CD4-positive, alpha-beta T cell treated with Interleukin-12 subunit alpha and Interleukin-12 subunit beta, for 1 hour (primary cell): Measurements from ENCODE around the gene AACS.
"Not testable (repeated sequence)": the region's sequence is repeated elsewhere in the genome, so short reads cannot be mapped to it uniquely, and the experiment has no call there.

Experiments
- DNase-seq: peaks from one replicate; pipeline ENCODE4 v3.0.0-alpha.2; 2020

Gene AACS

DNA sequence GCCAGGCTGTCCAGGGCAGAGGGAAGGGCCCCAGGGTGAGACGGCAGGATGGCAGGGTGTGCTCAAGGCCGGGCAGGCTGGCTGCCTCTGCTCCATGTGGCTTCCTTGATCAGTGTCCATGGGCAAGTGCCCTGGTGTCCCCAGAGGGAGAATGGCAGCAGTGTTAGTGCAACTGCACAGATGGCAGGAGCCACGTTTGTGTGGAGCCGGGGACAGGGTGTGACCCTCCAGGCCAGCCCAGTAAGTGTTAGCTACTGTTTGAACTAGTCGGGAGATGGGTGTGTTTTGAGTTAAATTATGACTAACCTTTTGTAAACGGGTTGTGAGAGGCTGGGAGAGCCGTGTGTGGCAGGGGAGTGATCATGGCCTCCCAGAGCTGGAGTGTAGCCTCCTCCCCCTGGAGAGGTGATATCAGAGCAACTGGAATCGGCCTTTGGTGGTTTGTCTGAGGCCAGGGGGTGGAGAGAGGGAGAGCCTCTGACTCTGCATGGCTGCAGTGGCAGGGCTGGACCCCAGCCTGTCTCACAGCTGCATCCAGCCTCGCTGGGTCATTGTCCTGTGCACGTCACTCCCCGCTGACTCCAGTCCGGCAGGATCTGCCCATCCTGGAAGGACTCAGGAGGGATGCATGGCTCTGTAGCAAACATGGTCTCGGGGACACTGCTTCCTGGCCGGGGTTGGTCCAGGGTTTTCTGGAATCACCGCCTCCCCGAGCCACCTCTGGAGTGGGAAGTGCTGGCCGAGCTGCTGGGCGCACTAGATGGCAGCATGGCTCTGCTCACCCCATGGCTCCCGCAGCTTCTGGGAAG lies 27.8 kb downstream of the AACS start:
- DNase-seq, result no peak

- DNase-seq, result no peak
These were observed 28.6 kb downstream of the AACS start for GRCh38 chr12:125093681-125094330.

DNA sequence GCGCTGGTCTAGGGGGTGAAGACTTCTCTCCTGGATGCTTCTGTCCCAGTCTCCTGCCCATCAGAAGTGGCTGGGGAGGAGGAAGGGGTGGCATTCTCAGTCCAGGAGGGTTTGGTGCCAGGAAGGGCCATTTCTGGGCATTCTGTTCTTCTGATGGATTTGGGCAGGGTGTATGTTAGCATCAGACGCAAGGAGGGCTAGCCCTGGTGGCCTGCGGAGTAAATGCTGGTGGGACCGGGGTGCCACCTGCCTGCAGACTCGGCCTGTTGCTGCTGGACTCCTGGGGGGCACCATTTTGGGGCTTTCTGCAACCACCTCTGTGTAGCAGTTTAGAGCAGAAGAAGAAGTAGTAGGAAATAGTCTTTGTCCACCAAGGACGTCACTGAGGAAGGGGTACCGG lies 31.7 kb downstream of the AACS start:
- DNase-seq, result no peak

DNA sequence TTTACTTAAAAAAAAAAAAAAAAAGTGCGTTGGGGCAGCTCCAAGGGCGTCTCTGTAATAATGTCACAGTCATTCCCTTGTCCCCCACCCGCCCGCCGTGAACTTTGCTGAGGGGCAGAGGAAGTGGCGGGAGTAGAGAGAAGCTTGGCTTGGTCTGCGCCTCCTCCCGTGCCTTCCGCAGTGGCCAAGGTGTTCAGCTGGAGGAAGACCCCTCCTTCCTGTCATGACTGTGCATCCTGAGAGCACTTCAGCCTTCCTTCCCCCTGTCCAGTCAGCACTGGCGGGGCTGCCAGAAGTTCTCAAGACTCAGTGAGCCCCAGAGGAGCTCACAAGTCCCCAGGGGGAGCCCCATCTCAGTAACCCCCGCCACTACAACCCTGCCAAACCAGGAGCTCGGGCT lies 32.2 kb downstream of the AACS start:
- no peak for DNase-seq

- no peak for DNase-seq
These were observed 33.6 kb downstream of the AACS start for GRCh38 chr12:125098676-125099408.

DNA sequence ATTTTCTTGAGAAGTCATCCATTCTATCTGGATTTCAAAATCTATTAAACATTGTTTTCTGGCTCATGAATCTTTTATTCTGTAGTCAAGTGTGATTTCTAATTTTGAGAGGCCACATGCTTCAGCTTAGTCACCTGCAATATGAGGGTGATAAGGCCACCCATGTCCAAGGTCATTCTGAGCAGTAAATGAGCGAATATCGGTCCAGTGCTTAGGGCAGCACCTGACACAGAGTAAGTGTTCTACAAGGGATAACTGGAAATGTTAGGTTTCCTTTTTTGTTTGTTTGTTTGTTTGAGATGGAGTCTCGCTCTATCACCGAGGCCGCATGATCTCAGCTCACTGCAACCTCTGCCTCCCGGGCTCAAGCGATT lies 34.2 kb downstream of the AACS start:
- no peak for DNase-seq

DNA sequence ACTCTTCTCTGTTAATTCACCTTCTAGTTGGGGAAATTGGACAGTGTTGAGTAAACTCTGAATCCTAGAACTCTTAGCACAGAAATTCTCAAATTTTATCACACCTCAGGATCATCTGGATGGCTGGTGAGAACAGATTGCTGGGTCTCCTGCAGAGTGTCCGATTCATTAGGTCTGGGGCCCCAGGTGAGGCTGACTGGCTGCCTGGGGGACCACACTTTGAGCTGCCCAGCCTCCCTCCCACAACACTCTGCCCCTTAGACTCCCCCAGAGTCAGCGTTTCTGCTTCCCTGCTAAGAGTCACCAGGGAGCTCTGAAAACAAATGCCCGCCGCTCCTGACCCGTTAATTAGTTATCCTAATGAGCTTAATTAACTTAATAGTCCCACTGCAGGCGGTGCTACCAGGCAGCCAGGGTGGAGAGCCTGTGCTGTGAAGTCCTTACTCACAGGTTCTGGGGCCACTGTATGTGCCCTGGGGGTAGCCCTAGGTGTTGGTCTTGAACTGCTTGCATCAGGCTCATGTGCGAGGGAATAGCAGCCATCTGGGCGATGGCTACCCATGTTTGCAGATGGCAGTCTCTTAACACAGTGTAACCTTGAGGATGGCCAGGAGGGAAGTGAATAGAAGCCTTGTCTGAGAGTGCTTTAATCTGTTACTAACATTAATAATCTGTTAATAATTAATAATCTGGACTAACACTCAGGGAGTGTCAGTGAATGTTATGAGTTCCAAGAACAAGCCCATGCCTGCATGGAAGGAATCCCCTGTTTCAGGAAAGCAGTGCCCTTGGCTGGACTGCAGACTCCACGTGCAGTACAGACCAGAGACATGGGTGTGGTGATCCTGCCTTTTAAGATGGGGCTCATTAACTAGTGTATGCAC lies 35.6 kb downstream of the AACS start:
- DNase-seq, result no peak

DNA sequence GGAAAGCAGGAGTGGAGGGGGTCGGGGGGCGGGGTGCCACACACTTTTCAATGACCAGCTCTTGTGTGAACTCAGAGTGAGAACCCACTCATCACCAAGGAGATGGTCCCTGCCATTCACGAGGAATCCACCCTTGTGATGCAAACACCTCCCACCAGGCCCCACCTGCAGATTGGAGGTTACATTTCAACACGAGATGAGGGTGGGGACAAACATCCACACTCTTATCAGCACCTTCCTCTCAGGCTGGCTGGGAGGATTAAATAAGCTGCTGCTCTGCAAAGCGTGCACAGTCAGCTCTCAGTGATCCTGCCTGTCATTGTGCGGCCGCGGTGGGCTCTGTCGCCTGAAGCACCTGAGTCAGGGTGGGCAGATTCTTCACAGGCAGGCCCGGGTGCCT lies 39.7 kb downstream of the AACS start:
- no peak for DNase-seq

- no peak for DNase-seq
These were observed 40.4 kb downstream of the AACS start for GRCh38 chr12:125105600-125105999.

DNA sequence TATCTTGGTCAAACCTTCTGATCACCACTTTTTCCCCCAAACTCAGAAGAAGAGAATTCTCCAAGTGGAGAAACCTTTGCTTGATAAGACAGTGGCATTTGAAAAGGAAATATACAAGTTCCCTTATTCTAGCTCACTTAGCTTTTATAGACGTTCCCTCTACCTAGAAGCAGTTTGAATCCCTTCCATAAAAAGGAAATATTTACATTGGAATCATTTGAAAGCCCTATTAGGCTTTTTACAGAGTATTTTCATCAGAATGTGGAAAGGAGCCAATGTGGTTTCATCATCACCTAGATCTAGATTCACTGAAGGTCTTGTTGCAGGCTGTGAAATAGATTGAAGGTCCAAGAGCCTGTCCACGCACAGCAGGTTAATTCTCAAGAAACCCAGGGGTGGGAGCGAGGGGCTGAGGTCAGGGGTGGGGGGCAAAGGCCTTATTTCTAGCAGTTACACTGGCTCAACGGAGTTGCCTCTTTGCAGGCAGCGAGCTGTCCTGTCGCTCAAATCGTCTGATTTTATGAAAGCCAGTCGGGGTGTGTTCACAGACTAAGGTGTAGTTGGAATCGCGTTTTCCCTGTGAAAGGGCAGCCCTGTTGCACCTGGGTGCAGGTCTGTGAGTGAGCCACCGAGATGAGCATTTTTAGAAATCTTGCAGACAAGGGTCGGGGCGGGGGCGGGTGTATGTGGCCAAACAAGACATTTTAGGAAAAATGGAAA lies 45.6 kb downstream of the AACS start:
- DNase-seq, result no peak

GRCh38 chr12:125111403-125111802 lies 46.2 kb downstream of the AACS start:
- DNase-seq, result no peak

GRCh38 chr12:125112614-125113013 lies 47.4 kb downstream of the AACS start:
- DNase-seq, result not testable (repeated sequence)

DNA sequence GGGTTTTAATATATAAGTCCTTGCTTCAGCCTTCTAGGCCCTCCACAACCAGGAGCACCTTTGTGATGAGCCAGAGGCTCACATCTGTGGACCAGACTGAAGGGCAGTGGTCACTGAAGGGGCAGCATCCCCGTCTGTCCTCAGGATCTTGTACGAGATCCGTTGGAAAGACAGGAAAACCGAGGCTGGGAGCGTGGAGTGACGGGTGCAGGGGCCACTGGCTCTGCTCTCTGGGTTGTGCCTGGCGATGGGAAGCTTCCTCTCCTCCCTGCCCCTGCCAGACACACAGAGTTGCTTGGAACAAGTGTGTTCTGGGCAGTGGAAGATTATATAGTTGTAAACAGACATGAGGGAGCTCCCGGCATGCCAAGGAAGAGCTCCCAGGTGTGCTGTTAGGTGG lies 48.0 kb downstream of the AACS start:
- no peak for DNase-seq

GRCh38 chr12:125113789-125114188 lies 48.6 kb downstream of the AACS start:
- no peak for DNase-seq

- no peak for DNase-seq
These were observed 49.3 kb downstream of the AACS start for GRCh38 chr12:125114365-125115141.

DNA sequence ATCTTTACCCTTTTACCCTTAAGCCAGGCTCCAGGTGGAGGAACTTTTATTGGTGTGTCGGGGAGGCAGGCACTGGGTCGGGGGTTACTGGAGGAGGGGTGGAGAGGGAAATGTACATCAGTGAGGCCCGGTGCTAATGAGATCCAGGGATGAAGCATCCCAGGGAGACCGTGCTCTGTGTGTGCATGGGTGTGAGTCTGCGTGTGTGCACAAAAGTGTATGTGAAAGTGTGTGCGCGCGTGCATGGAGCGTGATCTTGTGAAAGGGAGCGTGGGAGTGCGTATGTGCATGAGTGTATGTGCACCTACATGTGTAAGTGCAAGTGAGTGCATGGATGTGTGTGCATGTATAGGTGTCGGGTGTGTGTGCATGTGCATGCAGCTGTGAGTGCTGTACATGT lies 55.3 kb downstream of the AACS start:
- DNase-seq, result no peak

DNA sequence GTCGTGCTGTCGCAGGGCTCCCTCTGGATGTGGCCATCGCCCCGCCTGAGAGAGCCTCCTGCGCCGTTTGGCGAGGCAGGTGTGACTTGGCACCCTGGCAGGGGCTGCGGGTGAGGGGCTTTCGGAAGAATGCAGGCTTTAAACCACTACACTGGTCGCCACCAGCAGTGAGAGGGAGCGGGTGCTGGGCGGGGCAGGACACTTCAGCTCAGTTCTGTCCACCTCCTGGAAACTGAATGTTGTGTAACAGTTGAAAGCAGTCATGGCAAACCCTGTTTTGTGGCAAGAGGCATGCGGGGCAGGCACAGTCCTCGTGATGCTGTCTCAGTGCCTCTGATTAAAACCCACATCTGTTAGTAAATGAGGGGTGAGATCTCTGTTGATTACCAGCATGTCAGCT lies 55.9 kb downstream of the AACS start:
- no peak for DNase-seq

DNA sequence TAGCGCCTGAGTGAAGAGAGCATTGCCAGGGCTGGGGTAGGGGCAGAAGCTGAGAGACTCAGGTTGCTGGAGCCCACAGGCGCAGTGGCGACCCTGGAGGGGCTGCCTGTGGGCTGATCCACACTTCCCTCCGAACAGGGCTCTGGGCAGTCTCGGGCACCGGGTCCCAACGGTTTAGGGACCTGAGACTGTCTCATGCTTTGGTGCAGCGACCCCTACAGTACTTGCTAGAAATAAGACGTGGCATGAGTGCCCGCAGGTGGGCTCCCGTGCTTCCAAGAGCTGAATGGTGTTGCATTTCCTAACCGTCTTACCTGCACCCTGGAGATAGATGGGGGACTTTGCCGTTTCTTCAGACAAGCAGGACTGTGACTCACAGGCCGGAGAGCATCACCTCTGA lies 57.4 kb downstream of the AACS start:
- DNase-seq, result no peak

DNA sequence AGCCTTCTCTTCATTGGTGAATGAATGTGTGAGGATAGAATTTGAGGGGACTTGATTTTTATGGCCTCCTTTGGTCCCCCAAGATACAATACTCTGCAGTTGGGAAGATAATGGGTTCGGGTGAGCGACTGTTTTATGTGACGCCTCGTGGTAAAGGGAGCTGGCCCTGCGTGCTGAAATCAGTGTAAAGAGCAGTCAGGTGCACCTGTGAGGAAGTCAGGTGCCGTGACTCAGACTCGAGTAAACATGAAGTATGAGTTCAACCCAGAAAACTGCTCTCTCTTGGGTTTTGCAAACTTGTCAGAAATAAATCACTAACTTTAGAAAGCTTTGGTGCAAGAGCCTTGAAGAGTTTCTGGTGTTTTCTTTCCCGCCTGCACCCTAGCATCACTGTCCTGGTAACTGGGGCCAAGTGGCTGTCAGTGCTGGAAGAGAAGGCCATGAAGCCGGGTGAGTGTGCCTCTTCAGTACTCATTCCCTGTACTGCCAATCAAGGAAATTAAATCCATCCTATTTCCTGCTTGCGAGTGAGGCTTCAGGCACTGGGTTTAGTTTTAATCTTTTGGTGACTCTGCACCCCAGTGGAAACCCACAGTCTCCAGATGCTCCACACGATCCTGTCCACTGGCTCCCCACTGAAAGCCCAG lies 59.2 kb downstream of the AACS start:
- DNase-seq, result no peak

GRCh38 chr12:125125271-125125670 lies 60.0 kb downstream of the AACS start:
- DNase-seq, result no peak
